HG03039 (cell line): ENCODE measurements around the gene WDR48.
"Not testable (repeated sequence)": the region's sequence is repeated elsewhere in the genome, so short reads cannot be mapped to it uniquely, and the experiment has no call there.

Source experiments
- ATAC-seq: cut with Tn5 transposase; IDR thresholded peaks from one replicate; pipeline ENCODE4 v1.9.1; 2021; ENCODE audit warnings: mild to moderate bottlenecking, moderate library complexity; ENCODE audit not compliant: unreplicated experiment

The WDR48 gene

DNA sequence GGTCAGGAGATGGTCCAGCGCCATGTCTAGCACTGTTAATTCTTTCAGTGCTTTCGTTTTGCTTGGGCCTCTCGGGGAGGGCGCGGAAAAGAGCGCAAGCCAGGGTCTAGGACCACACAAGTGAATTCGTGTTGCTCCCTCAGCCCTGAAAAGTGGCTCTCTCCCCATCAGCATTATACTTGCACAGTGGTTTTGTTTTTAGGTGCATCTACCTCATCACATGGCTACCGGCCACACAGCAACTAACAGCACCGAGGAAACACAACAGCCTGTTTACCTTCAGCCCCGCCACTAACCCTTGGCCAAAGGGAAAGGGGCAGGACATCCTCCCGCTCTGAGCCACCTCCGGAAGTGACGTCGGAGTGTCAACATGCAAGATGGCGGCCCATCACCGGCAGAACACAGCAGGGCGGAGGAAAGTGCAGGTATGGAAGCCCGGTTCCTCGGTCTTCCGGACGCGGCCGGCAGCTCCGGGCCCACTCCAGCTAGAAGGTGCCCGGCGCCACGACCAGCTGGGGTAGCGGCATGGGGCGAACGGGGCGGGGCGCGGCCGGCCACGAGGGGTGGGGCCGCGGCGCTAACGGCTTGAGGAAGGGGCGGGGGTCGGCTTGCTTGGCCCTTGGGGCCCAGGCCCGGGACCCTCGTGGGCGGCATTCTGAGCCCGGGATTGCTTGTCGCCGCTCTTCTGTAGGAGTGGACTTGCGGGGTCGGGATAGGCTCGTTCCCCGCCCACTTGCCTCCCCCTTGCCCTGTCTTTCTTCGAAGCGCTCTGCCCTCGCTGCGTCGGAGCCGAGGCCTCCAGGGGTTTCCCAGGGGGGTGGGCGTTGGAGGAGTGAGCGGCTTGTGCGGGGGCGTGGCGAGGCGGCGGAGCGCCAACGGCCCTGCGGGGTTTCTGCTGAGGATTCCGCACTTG lies at the start of gene WDR48, which contains the start of gene SCN11A:
Gene WDR48, plus strand, starts transcription at position 368 of the 913 bp plus-strand sequence. Its CDS starts 10 bp downstream, at position 378.
Gene SCN11A, minus strand, starts transcription at position 296 of the 913 bp plus-strand sequence. CDS start 101,582 bp downstream, outside the sequence.
- peak; percentile 98 for ATAC-seq

DNA sequence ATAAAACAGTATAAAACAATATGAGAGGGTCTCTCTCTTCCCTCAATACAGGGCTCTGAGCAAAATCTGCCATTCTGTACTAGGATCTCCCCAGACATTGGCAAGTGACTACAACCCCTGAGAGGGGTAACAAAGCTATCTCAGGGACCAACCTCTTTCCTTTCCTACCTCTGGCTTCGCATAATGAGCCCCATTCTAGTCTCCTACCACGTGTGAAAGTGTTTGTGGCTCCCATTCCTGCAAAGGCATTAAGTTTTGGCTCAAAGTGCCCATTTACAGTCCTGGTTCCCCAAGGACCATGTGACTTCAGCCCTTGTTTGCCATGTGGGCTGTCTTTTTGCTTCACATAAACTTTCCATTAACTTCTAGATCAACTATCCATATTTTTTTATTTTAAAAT lies 46.5 kb upstream of the WDR48 start:
- ATAC-seq, result no peak

DNA sequence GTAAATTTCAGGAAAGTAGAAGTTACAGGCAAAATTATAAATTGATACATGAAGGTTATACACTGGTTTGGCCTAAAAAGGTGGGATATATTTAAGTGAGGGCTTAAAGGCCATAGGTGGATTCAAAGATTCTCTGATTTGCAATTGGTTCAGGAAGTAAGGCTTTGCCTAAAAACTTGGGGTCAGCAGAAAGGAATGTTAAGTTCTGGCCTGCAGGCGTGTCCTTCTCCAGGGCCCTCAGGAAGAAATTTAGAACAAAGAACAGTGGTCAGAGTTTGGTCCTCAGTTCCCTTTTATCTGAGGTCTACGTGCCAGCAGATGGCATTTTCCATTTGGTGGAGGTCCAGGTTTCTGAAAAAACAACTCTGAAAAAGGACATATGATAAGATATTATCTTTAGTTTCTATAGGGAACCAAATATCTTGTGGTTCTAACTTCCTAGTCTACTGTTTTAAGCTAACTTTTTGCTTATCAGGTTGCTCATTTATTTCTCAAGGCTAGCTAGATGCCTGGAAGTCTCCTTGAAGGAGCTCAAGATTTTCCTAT lies 40.6 kb upstream of the WDR48 start:
- no peak for ATAC-seq

DNA sequence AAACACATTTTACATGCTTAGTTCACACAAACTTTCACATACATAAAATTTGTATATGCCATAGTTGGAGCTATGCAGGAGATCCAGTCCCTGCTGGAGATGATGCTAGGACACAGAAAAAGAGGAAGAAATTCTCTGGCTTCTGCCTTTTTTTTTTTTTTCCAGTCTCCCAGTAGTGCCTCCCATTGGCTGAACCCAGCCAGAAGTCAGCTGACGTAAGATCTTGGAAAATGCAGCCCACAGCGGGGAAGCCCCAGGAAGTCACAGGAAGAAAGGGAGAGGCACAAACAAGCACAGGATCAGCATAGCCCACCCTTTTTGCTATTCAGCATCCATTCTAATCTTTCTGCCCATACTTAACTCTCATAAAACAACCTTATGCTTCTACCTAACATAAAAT lies 38.5 kb upstream of the WDR48 start:
- ATAC-seq, result no peak

DNA sequence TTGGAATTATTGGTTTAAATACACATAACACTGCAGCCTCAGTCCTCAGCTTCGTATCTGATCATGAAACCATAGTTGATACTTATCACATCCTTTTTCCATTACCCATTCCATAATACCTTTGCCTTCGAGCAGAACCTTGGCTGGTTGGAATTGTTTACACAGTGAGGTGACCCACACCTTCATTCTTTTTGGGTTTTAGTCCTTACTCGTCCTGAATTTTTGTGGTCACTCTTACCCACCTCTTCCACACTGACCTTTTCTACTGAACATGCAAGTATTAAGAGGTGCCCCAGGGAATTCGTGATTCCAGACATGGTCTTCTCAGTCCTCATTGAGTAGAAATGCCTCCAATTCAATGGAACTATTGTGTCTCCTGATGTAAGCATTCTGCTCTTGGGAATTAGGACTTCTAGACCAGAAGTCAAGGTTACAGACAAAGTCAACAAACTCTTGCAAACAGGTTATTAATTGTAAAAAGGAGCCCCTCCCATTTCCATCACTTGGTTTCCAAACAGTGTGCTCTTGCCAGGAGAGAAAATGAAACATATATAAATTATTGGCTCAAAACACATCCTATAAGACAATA lies 37.8 kb upstream of the WDR48 start:
- no peak for ATAC-seq

DNA sequence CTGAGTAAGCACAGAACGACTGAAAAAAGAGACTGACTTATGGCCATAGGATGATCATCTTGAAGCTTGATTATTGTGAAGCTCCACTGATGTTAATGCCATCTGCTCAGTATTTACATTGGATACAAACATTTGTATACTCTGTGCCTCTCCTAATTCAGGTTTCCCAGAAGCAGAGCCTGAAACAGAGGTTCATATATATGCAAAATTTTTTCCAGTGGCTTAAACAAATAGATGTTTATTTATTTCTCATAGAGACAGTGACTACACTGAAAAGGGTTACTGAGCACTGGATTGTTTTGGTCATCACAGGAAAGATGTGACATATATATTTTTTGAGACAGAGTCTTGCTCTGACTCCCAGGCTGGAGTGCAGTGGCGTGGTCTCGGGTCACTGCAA lies 36.4 kb upstream of the WDR48 start:
- ATAC-seq, result no peak

DNA sequence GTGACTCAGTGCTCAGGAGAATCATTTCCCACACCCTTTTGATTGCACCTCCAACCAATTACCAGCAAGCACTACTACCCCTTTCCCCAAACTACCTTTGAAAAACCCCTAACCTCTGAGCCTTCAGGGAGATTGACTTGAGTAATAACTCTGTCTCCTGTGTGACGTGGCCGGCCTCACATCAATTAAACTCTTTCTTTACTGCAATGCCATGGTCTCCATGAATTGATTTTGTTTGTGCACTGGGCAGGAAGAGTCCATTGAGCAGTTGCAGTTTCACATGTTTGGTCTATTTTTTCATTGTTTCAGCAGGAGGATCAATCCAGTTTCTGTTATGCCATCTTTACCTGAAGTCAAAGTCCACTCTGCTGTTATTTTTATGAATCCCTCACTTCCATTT lies 32.5 kb upstream of the WDR48 start:
- ATAC-seq, result no peak

DNA sequence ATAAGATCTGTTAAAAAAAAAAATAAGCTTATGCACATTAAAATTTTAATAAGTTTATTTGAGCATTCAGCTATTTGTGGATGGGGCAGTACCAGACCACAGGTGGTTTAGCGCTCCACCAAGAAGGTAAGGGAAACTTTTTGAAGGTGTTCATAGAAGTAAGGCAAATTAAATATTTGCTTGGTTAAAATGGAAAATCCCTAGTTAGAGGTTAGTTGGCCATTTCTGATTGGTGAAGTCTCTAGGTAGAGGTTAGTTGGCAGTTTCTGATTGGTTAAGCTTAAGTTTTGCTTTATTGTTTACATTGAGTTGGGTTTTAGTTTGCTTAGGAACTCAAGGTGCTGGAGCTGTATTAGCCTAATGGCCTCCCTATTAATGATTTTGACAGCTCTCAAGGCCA lies 30.8 kb upstream of the WDR48 start:
- ATAC-seq, result no peak

DNA sequence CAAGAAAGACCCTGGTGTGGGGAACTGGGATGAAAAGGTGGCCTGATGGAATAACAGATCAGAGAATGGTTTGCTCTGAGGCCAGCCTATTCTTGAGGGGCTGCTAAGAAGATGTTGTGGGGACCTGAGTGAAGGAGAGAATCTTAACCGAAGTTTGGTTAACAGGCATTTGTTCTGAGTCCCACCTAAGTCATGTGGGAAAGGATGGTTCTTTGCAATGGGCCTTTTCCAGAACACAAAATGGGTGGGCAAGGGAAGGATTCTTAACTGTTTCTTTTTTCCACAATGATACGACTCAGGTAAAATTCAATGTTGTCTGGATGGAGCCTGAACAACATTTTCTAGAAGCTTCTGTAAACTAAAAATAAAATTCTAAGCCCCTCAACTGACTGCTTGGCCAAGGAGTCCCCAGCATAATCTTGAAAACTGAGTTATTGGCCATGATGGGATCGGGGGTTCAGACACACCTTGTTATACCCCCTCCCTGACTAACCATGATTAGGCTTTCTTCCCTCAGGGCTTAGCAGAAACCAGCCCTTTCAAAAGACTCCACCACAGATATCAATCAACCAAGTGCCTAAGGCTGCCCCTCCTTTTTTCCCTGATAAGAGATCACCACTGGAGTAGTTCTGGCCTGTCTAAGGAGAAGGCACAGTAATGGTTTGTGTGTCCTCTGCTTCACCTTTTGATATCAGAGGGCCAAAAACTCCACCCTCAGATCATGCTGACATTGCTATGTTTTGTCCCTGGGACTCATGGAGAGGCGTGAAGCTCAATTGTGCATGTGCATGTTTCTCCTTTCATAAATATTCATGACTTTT lies 30.1 kb upstream of the WDR48 start:
- no peak for ATAC-seq

DNA sequence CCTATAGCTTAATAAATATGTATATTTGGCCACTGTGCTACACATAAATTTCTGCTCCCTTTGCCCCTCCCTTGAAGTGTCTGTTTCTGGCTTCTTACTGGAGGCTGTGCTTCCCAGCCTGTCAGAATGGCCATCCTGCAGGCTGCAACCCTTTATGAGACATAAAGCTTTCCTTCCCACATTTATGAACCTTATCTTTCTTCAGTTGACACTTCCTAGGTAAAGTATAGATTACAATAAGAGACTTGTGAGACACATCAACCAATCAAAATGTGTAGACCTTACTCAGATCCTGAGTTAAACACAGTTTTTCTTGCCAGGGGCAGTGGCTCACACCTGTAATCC lies 29.6 kb upstream of the WDR48 start:
- ATAC-seq, result no peak

DNA sequence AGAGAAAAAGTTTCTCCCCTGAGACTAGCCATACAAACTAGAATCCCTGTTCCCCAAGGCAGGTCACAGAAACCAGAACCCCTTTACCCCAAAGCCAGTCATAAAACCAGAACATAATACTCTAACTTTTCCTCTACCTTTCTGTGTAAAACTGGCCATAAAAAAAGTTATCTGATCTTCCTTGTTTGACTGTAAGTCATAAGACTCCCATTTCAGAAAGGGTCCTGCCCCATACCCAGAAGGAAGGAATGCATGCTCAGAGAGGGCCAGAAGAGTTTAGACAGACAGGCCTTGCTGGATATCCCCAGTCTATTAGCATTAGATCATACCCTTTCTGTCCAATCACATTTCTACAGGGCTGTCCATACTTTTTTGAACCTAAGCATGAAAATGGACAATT lies 27.3 kb upstream of the WDR48 start:
- no peak for ATAC-seq

DNA sequence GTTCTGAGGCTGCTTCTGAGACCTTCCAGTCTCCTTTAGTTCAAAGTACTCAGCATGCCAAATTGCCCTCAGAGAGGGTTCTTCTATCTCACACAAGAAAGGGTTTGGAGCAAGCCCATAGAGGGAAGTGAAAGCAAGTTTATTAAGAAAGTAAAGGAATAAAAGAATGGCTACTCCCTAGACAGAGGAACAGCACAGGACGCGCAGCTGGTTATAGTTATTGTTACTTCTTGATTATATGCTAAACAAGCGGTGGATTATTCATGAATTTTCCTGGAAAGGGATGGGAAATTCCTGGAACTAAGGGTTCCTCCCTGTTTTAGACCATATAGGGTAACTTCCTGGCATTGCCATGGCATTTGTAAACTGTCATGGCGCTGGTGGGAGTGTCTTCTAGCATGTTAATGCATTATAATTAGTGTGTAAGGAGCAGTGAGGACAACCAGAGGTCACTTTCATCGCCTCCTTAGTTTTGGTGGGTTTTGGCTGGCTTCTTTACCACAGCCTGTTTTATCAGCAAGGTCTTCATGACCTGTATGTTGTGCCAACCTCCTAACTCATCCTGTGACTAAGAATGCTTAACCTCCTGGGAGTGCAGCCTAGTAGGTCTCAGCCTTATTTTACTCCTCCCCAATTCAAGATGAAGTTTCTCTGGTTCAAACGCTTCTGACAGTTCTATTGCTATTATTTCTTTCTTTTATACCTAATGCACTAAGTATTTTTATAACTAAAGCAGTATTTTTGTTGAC lies 26.4 kb upstream of the WDR48 start:
- no peak for ATAC-seq

DNA sequence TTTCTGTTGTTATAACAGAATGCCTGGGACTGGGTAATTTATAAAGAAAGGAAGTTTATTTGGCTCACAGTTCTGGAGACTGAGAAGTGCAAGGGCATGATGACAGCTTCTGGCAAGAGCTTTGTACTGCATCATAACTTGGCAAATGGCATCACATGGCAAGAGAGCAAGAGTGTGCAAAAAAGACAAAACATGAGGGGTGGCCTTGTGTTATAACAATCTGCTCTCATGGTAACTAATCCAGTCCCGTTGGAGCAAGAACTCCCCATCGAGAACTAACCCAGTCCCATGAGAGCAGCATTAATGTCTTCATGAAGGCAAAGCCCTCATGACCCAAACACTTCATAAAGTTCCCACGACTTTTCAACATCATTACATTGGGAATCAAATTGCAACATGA lies 23.3 kb upstream of the WDR48 start:
- ATAC-seq, result no peak

DNA sequence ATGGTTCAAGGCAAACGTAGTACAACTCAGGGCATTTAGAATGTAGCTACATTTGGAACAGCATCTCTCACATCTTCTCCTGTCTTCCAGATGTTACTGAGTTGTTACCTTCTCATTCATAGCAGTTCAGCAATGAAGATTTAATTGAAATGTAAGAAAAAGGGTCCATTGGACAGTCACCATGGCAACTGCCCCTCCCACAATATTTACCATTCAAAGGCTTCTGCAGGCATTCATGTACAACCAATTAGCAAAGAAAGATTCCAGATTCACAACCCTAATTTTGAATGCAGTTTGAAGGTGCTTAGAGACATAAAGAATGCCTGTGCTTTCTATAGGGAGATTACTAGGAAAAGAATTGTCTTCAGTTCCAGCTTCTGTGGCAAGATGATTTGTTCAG lies 22.3 kb upstream of the WDR48 start:
- no peak for ATAC-seq

DNA sequence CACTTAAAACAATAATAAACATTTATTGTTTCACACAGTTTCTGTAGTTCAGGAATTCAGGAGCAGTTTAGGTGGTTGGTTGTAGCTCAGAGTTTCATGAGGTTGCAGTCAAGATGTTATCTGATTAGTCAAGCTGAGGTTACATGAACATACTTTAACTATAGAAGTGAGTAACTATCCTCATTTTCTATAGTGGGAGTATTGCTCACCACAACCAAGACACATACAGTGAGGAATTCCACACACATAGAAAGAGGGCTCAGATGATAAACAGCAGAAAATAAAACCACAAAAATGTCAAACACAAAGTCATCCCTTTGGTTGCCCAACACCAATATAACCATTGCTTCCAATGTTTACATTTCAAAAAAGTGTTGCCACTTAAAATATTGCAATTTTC lies 13.7 kb upstream of the WDR48 start:
- no peak for ATAC-seq

DNA sequence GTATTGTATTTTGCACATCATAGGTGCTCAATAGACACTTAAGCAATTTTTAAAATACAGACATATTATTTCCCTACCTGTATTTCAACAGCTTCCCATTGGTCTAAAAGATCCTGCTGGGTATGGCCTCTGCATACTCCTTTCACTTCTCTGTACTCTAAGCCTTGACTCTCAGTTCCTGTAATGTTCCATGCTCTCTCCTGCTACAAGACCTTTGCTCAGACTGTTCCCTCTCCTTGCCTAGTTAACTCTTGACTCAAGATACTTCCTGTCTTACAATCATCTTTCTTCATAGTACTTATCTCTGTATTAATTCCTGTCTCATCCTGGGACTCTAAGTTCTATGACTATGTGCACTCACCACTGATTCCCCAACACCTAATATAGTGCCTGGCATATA lies 1.8 kb upstream of the WDR48 start:
- ATAC-seq, result no peak

DNA sequence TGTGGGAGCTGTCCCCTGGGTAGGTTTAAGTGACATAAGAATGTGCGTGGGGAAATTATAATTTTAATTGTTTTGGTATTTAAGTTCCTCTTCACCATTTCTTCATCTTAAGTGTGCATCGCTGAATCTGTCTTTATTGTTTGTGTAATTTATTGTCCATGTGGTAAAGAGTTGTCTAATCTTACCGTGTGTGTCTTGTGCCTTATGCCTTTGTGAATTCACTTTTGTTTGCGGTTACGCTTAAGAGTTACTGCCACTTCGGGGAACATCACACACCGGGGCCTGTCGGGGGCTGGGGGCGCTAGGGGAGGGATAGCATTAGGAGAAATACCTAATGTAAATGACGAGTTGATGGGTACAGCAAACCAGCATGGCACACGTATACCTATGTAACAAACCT lies 767 bp downstream of the WDR48 start:
- ATAC-seq, result no peak

DNA sequence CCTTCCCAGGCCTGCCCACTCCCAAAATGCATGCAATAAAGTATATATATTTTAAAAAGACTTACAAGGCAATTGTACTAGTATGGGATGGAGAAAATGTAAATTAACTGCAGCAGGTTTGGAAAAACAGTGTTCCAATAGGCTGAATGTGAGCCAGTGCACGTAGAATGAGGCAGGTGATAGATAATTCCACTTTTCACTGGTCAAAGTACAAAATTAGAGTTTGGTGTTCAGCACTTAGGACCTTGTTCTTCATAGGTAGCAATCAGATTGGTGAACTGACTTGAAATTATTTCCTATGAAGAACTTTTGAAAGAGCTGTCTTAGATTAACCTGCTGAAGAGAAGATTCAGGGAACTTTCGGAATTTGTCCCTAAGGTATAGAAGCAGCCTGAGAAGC lies 1.9 kb downstream of the WDR48 start:
- no peak for ATAC-seq

DNA sequence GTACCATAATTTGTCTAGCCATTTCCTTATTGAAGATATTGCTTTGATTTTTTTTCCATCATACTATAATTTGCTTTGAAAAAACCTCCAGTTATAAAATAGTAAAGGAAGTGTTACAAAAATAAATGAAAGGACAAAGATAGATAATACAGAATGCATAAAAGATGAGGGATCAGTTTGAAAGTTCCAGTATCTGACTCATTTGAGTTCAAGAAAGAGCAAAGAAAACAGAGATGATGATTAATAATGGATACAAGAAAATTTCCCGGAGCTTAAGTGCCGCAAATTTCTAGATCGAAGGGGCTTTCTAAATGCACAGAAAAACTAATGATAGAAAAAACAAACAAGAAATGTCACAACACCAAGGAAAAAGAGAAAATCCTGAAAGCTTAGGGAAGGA lies 4.3 kb downstream of the WDR48 start:
- no peak for ATAC-seq

DNA sequence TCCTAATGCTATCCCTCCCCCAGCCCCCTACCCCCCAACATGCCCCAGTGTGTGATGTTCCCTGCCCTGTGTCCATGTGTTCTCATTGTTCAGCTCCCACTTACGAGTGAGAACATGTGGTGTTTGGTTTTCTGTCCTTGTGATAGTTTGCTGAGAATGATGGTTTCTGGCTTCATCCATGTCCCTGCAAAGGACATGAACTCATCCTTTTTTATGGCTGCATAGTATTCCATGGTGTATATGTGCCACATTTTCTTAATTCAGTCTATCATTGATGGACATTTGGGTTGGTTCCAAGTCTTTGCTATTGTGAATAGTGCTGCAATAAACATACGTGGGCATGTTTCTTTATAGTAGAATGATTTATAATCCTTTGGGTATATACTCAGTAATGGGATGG lies 9.4 kb downstream of the WDR48 start:
- not testable (repeated sequence) for ATAC-seq

DNA sequence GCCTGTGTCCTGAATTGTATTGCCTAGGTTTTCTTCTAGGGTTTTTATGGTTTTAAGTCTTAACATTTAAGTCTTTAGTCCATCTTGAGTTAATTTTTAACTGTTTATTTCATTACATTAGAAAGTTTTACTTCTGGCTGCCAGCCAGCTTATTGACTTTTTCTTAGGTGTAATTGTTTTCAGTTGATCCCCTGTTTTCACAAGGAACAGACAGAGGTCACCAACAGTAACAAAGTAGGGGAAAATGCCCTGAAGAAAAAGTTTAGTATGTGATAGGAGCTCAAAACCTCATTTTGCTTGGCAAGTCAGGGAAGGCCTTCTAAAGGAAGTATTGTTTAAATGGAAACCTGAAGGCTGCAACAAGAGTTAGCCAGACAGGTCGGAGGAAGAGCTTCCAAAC lies 10.4 kb downstream of the WDR48 start:
- no peak for ATAC-seq
